Gastrocnemius medialis (tissue), 4 donors: ENCODE measurements around the gene KDM3A. TPM values are rescaled to one million over a fixed set of nuclear protein-coding genes. Genes with fewer than 3 reads are reported as not detected.

Experiments
- ATAC-seq, 2 donors: fragments of 150-250 bp; one replicate each; pipeline ENCODE4 v1.9.1; 2016
- DNase-seq, 2 donors: peaks; one replicate each; pipeline ENCODE4 v3.0.0-alpha.2; 2019
- H3K27ac ChIP-seq, 4 donors: fragments of 200-600 bp; sonication (generic); 1 replicate in 1 of 4; 2 replicates in 3 of 4; pipeline ENCODE4 v1.5.1; 2016 to 2018; ENCODE audit warnings: mild to moderate bottlenecking in 2 of 4, moderate library complexity in 1 of 4
- H3K27me3 ChIP-seq, 3 donors: fragments of 200-600 bp; sonication (generic) in 2 of 3; 1 replicate in 1 of 3; 2 replicates in 2 of 3; pipeline versions ENCODE4 v1.5.1 to v1.6.0; 2016 to 2019; ENCODE audit warnings: mild to moderate bottlenecking in 1 of 3, moderate library complexity in 1 of 3
- H3K36me3 ChIP-seq, 2 donors: fragments of 200-600 bp; sonication (generic) in 1 of 2; one replicate each; pipeline ENCODE4 v1.5.1; 2017 to 2018
- H3K4me1 ChIP-seq, 2 donors: fragments of 200-600 bp; sonication (generic) in 1 of 2; one replicate each; pipeline ENCODE4 v1.5.1; 2016 to 2017; ENCODE audit warnings: mild to moderate bottlenecking in 2 of 2
- H3K4me3 ChIP-seq, 4 donors: fragments of 200-600 bp; sonication (generic) in 3 of 4; 1 replicate in 1 of 4; 2 replicates in 3 of 4; pipeline ENCODE4 v1.5.1; 2016 to 2019; ENCODE audit warnings: mild to moderate bottlenecking in 2 of 4
- H3K9me3 ChIP-seq, 3 donors: fragments of 200-600 bp; sonication (generic) in 2 of 3; 1 replicate in 1 of 3; 2 replicates in 2 of 3; pipeline ENCODE4 v1.5.1; 2016 to 2019
- CTCF ChIP-seq, 5 experiments: fragments of 450-650 bp in 3 of 5; fragments of 200-600 bp in 2 of 5; sonication (generic) in 2 of 5; IDR thresholded peaks in 4 of 5; conservative IDR thresholded peaks in 1 of 5; 1 replicate in 4 of 5; 2 replicates in 1 of 5; pipeline ENCODE4 v1.5.1; 2016 to 2019; ENCODE audit warnings: antibody characterized with exemption in 5 of 5, mild to moderate bottlenecking in 3 of 5, moderate library complexity in 3 of 5
- POLR2A ChIP-seq, 2 donors: fragments of 450-650 bp; IDR thresholded peaks; one replicate each; pipeline ENCODE4 v1.6.1; 2017; ENCODE audit warnings: antibody characterized with exemption in 2 of 2, mild to moderate bottlenecking in 2 of 2, moderate library complexity in 2 of 2
- in situ Hi-C, 4 donors: fragments of 200-750 bp; cut with MboI; loops; one replicate each; pipeline versions ENCODE4 v1.15.0 to v1.8.0; 2017; ENCODE audit warnings: low sequenced_read_pairs in 4 of 4
- intact Hi-C: fragments of 100-400 bp; cut with DNase I; formaldehyde crosslinking; loops from one replicate; pipeline ENCODE4 v1.15.1; 2023; ENCODE audit warnings: low total_unique reads
- total RNA-seq, 4 donors: library from RNA; depleted of rRNA; stranded (reverse); fragments of >200 nt; gene quantifications; one replicate each; pipeline versions ENCODE4 v1.1.0 to v1.2.3, GENCODE V29; 2016

KDM3A gene
- total RNA-seq, result 10 to 100 TPM; 20.7 to 36.8 (median 26.1) TPM

- H3K9me3 ChIP-seq, result peaks cover 0 to 28% (median 8%) of the 10 kb centered on the region in 3 donors
- ATAC-seq (peak; percentile 84 to 86), DNase-seq (peak; percentile 99)
- in situ Hi-C loops, result loop anchor here in 1 of 4 donors (10.0 kb wide), 1 partner anchor 1614 kb away; the partner anchor contains the start of gene KRCC1
- peaks cover 0 to 10% of the 10 kb centered on the region in 2 donors for H3K36me3 ChIP-seq
- peak within 1 kb of the TSS; percentile 86 to 98 (median 91) for H3K27ac ChIP-seq
- peaks cover 31 to 33% of the 10 kb centered on the region in 2 donors for H3K4me1 ChIP-seq
- peak within 1 kb of the TSS; percentile 74 to 81 (median 76) for H3K4me3 ChIP-seq
- TF ChIP-seq POLR2A (IDR thresholded peaks at IDR 0.05), result no peak
- peak in 1 of 5 experiments; percentile 5 for TF ChIP-seq CTCF (IDR thresholded peaks at IDR 0.05 in 4 of 5, conservative IDR thresholded peaks at IDR 0.05 in 1 of 5)
- intact Hi-C loops, result loop anchor here (2.0 to 10.0 kb wide), 2 partner anchors 122 to 216 kb away; partner anchors contain the start of gene CHMP3
- no peaks in the 10 kb centered on the region for H3K27me3 ChIP-seq
These were observed at the start of gene KDM3A for GRCh38 chr2:86440631-86441391. KDM3A (plus strand) TSS chr2:86441371; CDS start chr2:86442048, 677 bp downstream.

GRCh38 chr2:86392873-86393518 is 48.2 kb upstream of the KDM3A start:
- Histone ChIP-seq H3K9me3 (no peaks in the 10 kb centered on the region), H3K4me1 (peaks cover 17 to 21% of the 10 kb centered on the region in 2 donors), H3K27ac (peak overlapping the region in 1 of 4 donors; percentile 66), H3K27me3 (no peaks in the 10 kb centered on the region), H3K36me3 (no peaks in the 10 kb centered on the region), H3K4me3 (no peak overlapping the region)
- in situ Hi-C loops (no loop called here), intact Hi-C loops (no loop called here)
- no peak for ATAC-seq
- TF ChIP-seq POLR2A (IDR thresholded peaks at IDR 0.05) (no peak), CTCF (IDR thresholded peaks at IDR 0.05 in 4 of 5, conservative IDR thresholded peaks at IDR 0.05 in 1 of 5) (no peak)
- DNase-seq, result no peak

- Histone ChIP-seq H3K27ac (peak overlapping the region; percentile 58 to 67 (median 65)), H3K27me3 (no peaks in the 10 kb centered on the region), H3K4me3 (no peak overlapping the region), H3K9me3 (no peaks in the 10 kb centered on the region), H3K36me3 (no peaks in the 10 kb centered on the region), H3K4me1 (peaks cover 17 to 21% of the 10 kb centered on the region in 2 donors)
- peak; percentile 77 to 92 for ATAC-seq
- in situ Hi-C loops, result no loop called here
- TF ChIP-seq POLR2A (IDR thresholded peaks at IDR 0.05) (no peak), CTCF (IDR thresholded peaks at IDR 0.05 in 4 of 5, conservative IDR thresholded peaks at IDR 0.05 in 1 of 5) (no peak)
- intact Hi-C loops, result no loop called here
- DNase-seq, result peak; percentile 7 to 57
These were observed 47.4 kb upstream of the KDM3A start for GRCh38 chr2:86393521-86394491.

- Histone ChIP-seq H3K27ac (peak overlapping the region in 2 of 4 donors; percentile 29 to 36), H3K9me3 (no peaks in the 10 kb centered on the region), H3K36me3 (no peaks in the 10 kb centered on the region), H3K4me1 (peaks cover 17 to 21% of the 10 kb centered on the region in 2 donors), H3K4me3 (peak overlapping the region in 2 of 4 donors; percentile 26 to 31), H3K27me3 (no peaks in the 10 kb centered on the region)
- intact Hi-C loops, result no loop called here
- no peak for TF ChIP-seq POLR2A (IDR thresholded peaks at IDR 0.05)
- peak in 4 of 5 experiments; percentile 28 to 52 (median 36) for TF ChIP-seq CTCF (IDR thresholded peaks at IDR 0.05 in 4 of 5, conservative IDR thresholded peaks at IDR 0.05 in 1 of 5)
- ATAC-seq (peak; percentile 58 to 67), DNase-seq (peak in 1 of 2 donors; percentile 33)
- in situ Hi-C loops, result no loop called here
These were observed 44.8 kb upstream of the KDM3A start for GRCh38 chr2:86396291-86396785.
